Midbrain (tissue), 1 donor: Measurements from ENCODE around the gene KLHL36.
"Not testable (repeated sequence)": the region's sequence is repeated elsewhere in the genome, so short reads cannot be mapped to it uniquely, and the experiment has no call there.

Experiments used
- DNase-seq: peaks from one replicate; lab custom pipeline; 2025; lab: John Stamatoyannopoulos, UW

KLHL36 gene

GRCh38 chr16:84616515-84616914, 31.8 kb upstream of the KLHL36 start:
- no peak for DNase-seq

- DNase-seq: no peak
These were observed 31.1 kb upstream of the KLHL36 start for GRCh38 chr16:84617041-84617790.

- DNase-seq: peak; percentile 95
These were observed 30.3 kb upstream of the KLHL36 start, which contains the start of gene COTL1 for GRCh38 chr16:84617791-84618580. Gene COTL1, minus strand, starts transcription at chr16:84618078. Its CDS starts 164 bp downstream, at chr16:84617914.

- no peak for DNase-seq
These were observed 29.5 kb upstream of the KLHL36 start for GRCh38 chr16:84618581-84619460.

GRCh38 chr16:84620913-84621312, 27.4 kb upstream of the KLHL36 start:
- DNase-seq: not testable (repeated sequence)

- DNase-seq: no peak
These were observed 22.8 kb upstream of the KLHL36 start for GRCh38 chr16:84625556-84625955.

- DNase-seq: no peak
These were observed 20.0 kb upstream of the KLHL36 start for GRCh38 chr16:84628226-84628731.

- DNase-seq: no peak
These were observed 18.7 kb upstream of the KLHL36 start for GRCh38 chr16:84629580-84629979.

- DNase-seq: no peak
These were observed 18.3 kb upstream of the KLHL36 start for GRCh38 chr16:84630009-84630408.

- DNase-seq: no peak
These were observed 17.7 kb upstream of the KLHL36 start for GRCh38 chr16:84630446-84631152.

GRCh38 chr16:84631153-84631466, 17.2 kb upstream of the KLHL36 start:
- DNase-seq: no peak

- no peak for DNase-seq
These were observed 16.4 kb upstream of the KLHL36 start for GRCh38 chr16:84631886-84632285.

- DNase-seq: not testable (repeated sequence)
These were observed 15.4 kb upstream of the KLHL36 start for GRCh38 chr16:84632862-84633261.

- DNase-seq: no peak
These were observed 14.7 kb upstream of the KLHL36 start for GRCh38 chr16:84633622-84634021.

- DNase-seq: no peak
These were observed 12.6 kb upstream of the KLHL36 start for GRCh38 chr16:84635702-84636101.

GRCh38 chr16:84637709-84638108, 10.6 kb upstream of the KLHL36 start:
- DNase-seq: no peak

GRCh38 chr16:84638231-84638806, 10.0 kb upstream of the KLHL36 start:
- DNase-seq: no peak

GRCh38 chr16:84640145-84640544, 8.2 kb upstream of the KLHL36 start:
- DNase-seq: no peak

GRCh38 chr16:84641643-84642358, 6.5 kb upstream of the KLHL36 start:
- no peak for DNase-seq

GRCh38 chr16:84643180-84643583, 5.1 kb upstream of the KLHL36 start:
- no peak for DNase-seq
